GM06990 (cell line): ENCODE measurements around the gene TOP1.

Experiments
- DNase-seq: peaks from one replicate; pipeline ENCODE4 v3.0.0-alpha.2; 2011; ENCODE audit not compliant: insufficient read length; ENCODE audit errors: extremely low read depth
- H3K27me3 ChIP-seq: replicated peaks from 2 replicates; pipeline ENCODE4 v1.6.0; 2011; ENCODE audit warnings: low read length; ENCODE audit not compliant: control insufficient read depth, insufficient read depth
- H3K36me3 ChIP-seq: 2 replicates; pipeline ENCODE4 v1.5.1; 2011; ENCODE audit warnings: low read length; ENCODE audit not compliant: control insufficient read depth, insufficient read depth
- H3K4me3 ChIP-seq: replicated peaks from 2 replicates; pipeline ENCODE4 v1.5.1; 2011; ENCODE audit warnings: low read depth, mild to moderate bottlenecking, control low read depth, low read length
- TF ChIP-seq, protein P1 (sequence below): IDR thresholded peaks from 2 replicates; pipeline ENCODE4 v1.5.1; 2011; ENCODE audit warnings: low read length, control low read depth, mild to moderate bottlenecking, inconsistent platforms; ENCODE audit not compliant: insufficient read depth, poor library complexity, severe bottlenecking

The TOP1 gene

DNA sequence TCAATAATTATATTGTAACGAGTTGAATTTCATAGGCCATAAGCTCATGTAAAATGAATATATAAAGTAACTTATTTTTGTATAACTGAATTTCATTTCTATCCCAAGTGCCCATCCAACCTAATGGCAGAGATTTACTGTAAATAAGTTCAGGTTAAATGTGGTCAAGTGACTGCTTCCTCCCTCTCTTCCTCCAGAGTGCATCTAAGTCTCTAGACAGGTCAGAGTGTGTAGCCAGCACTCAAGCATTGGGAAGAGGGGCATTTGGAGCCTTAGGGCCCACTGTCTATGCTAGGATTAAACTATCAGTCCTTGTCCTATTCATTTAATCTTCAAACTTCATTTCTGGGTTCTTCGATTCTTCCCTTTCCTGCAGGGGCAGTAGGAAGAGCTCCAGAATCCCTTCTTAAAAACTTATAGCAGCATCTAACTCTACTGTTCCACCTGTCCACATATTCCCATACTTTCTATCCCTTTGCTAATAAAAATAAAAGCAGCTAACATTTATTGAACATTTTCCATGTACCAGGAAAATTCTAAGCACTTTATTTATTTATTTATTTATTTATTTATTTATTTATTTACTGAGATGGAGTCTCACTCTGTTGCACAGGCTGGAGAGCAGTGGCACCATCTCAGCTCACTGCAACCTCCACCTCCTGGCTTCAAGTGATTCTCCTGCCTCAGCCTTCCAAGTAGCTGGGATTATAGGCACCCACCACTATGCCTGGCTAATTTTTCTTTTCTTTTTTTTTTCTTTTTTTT lies 36.1 kb upstream of the TOP1 start:
- Histone ChIP-seq H3K4me3 (no peak overlapping the region), H3K27me3 (no peaks in the 10 kb centered on the region), H3K36me3 (no peaks in the 10 kb centered on the region)
- TF ChIP-seq, protein P1, sequence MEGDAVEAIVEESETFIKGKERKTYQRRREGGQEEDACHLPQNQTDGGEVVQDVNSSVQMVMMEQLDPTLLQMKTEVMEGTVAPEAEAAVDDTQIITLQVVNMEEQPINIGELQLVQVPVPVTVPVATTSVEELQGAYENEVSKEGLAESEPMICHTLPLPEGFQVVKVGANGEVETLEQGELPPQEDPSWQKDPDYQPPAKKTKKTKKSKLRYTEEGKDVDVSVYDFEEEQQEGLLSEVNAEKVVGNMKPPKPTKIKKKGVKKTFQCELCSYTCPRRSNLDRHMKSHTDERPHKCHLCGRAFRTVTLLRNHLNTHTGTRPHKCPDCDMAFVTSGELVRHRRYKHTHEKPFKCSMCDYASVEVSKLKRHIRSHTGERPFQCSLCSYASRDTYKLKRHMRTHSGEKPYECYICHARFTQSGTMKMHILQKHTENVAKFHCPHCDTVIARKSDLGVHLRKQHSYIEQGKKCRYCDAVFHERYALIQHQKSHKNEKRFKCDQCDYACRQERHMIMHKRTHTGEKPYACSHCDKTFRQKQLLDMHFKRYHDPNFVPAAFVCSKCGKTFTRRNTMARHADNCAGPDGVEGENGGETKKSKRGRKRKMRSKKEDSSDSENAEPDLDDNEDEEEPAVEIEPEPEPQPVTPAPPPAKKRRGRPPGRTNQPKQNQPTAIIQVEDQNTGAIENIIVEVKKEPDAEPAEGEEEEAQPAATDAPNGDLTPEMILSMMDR: no peak
- no peak for DNase-seq

DNA sequence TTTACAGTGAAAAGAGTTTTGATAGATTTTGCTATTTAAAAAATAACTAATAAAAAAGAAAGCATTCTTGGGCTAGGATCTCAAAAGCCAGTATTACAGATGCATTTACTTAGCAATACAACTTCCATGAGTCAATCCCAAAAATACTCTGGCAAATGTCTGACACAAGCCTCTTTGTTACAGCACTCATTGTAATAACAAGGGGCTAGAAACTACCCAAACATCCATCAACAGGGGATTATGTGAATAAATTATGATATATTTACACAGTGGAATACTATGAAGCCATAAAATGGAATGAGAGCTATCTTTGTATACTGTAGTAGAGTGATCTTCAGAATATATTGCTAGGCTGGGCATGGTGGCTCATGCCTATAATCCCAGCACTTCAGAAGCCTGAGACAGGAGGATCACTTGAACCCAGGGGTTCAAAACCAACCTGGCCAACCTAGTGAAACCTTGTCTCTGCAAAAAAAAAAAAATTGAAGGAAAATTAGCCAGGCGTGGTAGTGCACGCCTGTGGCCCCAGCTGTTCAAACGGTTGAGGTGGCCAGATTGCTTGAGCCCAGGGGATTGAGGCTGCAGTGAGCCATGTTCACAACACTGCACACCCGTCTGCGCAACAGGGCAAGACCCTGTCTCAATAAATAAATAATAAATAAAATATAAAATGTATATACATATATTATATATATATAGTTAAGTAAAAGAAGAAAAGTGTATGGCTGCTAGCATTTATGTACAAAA lies 34.7 kb upstream of the TOP1 start:
- no peak overlapping the region for H3K4me3 ChIP-seq
- TF ChIP-seq, protein P1: no peak
- no peaks in the 10 kb centered on the region for H3K27me3 ChIP-seq
- H3K36me3 ChIP-seq: no peaks in the 10 kb centered on the region
- DNase-seq: no peak

DNA sequence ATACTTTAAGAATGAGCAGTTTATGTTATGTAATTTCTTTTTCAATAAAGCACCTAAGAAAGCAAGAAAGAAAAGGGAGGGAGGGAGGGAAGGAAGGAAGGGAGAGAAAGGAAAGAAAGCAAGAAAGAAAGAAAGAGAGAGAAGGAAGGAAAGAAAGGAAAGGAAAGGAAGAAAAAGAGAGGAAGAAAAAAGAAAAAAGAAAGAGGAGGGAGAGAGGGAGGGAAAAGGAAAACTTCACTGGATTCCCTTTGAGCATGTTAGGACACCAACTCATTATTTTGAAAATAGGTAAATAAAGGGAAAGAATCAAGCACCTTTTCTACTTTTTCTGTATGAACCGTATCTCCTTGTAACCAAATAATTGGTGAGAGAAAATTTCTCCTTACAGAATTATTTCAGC lies 32.3 kb upstream of the TOP1 start:
- H3K4me3 ChIP-seq: no peak overlapping the region
- H3K36me3 ChIP-seq: no peaks in the 10 kb centered on the region
- TF ChIP-seq, protein P1: no peak
- H3K27me3 ChIP-seq: no peaks in the 10 kb centered on the region
- DNase-seq: no peak

DNA sequence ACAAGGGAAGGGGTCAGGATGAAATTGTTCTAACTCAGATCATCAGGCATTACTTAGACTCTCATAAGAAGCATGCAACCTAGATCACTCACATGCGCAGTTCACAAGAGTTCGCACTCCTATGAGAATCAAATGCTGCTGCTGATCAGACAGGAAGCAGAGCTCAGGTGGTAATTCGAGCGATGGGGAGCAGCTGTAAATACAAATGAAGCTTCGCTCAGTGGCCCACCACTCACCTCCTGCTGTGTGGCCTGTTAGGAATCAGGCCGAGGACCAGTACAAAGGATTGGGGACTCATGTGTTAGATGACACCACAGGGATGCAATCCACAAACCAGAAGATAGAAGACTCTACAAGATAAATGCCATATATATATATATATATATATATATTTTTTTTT lies 31.5 kb upstream of the TOP1 start:
- TF ChIP-seq, protein P1: no peak
- H3K36me3 ChIP-seq: no peaks in the 10 kb centered on the region
- H3K4me3 ChIP-seq: no peak overlapping the region

DNA sequence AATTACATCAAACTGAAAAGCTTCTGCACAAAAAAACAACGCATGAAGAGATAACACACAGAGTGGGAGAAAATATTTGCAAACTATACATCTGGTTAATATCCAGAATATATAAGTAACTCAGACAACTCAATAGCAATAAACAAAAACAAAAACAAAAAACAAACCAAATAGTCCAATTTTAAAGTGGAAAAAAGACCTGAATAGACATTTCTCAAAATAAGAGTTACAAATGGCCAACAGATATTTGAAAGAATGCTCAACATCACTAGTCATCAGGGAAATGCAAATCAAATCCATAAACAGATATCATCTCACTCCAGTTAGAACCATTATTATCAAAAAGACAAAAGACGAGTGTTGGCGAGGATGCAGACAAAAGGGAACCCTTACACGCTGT lies 28.8 kb upstream of the TOP1 start:
- H3K27me3 ChIP-seq: no peaks in the 10 kb centered on the region
- TF ChIP-seq, protein P1: no peak

More for the DNA sequence above, 31.5 kb upstream of the TOP1 start:
- no peaks in the 10 kb centered on the region for H3K27me3 ChIP-seq
- no peak for DNase-seq

More for the DNA sequence above, 28.8 kb upstream of the TOP1 start:
- Histone ChIP-seq H3K36me3 (no peaks in the 10 kb centered on the region), H3K4me3 (no peak overlapping the region)
- DNase-seq: no peak
